SJCRH30 (cell line): ENCODE measurements around the gene FBXO24. TPM values are rescaled to one million over a fixed set of nuclear protein-coding genes. Genes with fewer than 3 reads are reported as not detected.
"Not testable (repeated sequence)": the region's sequence is repeated elsewhere in the genome, so short reads cannot be mapped to it uniquely, and the experiment has no call there.

Source experiments
- DNase-seq, 2 experiments: peaks; one replicate each; pipeline ENCODE4 v3.0.0-alpha.2; 2015 to 2020
- H3K27ac ChIP-seq: fragments of 250-450 bp; sonication (Bioruptor Pico); 2 replicates; pipeline ENCODE4 v1.5.1; 2020; ENCODE audit warnings: mild to moderate bottlenecking, moderate library complexity
- H3K27me3 ChIP-seq: fragments of 250-450 bp; sonication (Bioruptor Pico); 2 replicates; pipeline ENCODE4 v1.5.1; 2020; ENCODE audit warnings: mild to moderate bottlenecking, moderate library complexity
- H3K36me3 ChIP-seq: fragments of 250-450 bp; sonication (Bioruptor Pico); 2 replicates; pipeline ENCODE4 v1.5.1; 2020; ENCODE audit warnings: mild to moderate bottlenecking, moderate library complexity
- H3K4me1 ChIP-seq: fragments of 250-450 bp; sonication (Bioruptor Pico); 2 replicates; pipeline ENCODE4 v1.5.1; 2020; ENCODE audit warnings: mild to moderate bottlenecking, moderate library complexity
- H3K4me3 ChIP-seq: fragments of 250-450 bp; sonication (Bioruptor Pico); 2 replicates; pipeline ENCODE4 v1.5.1; 2020; ENCODE audit warnings: mild to moderate bottlenecking, moderate library complexity
- H3K9me3 ChIP-seq: fragments of 250-450 bp; sonication (Bioruptor Pico); replicated peaks from 2 replicates; pipeline ENCODE4 v1.5.1; 2020; ENCODE audit warnings: mild to moderate bottlenecking, moderate library complexity
- total RNA-seq: library from RNA; depleted of rRNA; stranded (reverse); fragments of >200 nt; shearing (Covaris generic); gene quantifications from 2 replicates; pipeline ENCODE4 v1.2.3, GENCODE V29; 2014; rRNA removed

Gene FBXO24, protein sequence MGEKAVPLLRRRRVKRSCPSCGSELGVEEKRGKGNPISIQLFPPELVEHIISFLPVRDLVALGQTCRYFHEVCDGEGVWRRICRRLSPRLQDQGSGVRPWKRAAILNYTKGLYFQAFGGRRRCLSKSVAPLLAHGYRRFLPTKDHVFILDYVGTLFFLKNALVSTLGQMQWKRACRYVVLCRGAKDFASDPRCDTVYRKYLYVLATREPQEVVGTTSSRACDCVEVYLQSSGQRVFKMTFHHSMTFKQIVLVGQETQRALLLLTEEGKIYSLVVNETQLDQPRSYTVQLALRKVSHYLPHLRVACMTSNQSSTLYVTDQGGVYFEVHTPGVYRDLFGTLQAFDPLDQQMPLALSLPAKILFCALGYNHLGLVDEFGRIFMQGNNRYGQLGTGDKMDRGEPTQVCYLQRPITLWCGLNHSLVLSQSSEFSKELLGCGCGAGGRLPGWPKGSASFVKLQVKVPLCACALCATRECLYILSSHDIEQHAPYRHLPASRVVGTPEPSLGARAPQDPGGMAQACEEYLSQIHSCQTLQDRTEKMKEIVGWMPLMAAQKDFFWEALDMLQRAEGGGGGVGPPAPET
- 0.10 TPM in 1 of 2 replicates, not detected in the other for total RNA-seq

DNA sequence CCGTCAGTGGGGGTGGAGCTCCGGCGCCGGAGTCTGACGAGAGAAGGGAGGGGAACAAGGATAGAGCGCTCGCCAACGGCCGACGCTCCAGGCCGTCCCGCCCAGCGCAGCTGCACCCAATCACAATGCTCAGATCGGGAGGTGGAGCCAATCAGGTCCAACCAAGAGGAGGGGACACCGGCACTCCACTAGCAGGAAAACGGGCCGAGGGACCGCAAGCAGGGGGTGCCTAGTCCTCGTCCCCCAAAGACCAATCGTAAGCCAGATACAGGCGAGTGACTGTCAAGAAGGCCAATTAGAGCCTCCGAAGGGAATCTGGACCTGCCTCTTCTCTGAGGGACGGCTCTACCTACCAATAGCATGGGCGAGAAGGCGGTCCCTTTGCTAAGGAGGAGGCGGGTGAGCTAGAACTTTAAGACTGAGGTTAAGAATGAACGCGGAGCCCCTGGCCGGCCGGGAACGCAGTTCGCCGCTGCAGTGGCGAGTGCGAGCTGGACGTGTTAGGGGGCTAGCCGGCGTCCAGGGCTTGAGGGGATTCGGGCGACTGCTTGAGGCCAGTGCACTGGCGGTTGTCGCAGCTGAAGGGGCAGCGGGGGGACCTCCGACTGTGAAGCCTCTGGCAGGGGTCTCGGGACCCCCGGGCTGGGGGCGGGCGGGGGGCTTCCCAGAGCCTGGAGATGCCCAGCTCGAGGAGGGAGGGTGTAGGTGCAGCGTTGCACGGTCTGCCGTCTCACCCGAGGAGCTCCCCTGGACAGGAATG is at the start of gene FBXO24:
TSS of gene FBXO24 (plus strand) at position 63 of the 760 bp plus-strand sequence. CDS start at position 361, 298 bp downstream.
- Histone ChIP-seq H3K4me3 (peak within 1 kb of the TSS; percentile 83), H3K4me1 (peaks cover 13% of the 10 kb centered on the region), H3K36me3 (peaks cover 5% of the 10 kb centered on the region), H3K9me3 (no peaks in the 10 kb centered on the region), H3K27ac (peak within 1 kb of the TSS; percentile 86), H3K27me3 (no peaks in the 10 kb centered on the region)
- peak; percentile 100 for DNase-seq

- not testable (repeated sequence) for DNase-seq, H3K27ac ChIP-seq, H3K9me3 ChIP-seq, H3K27me3 ChIP-seq, H3K36me3 ChIP-seq, H3K4me3 ChIP-seq
- peaks cover 16% of the 10 kb centered on the region for H3K4me1 ChIP-seq
Measured at GRCh38 chr7:100536695-100537094, 49.4 kb upstream of the FBXO24 start.

DNA sequence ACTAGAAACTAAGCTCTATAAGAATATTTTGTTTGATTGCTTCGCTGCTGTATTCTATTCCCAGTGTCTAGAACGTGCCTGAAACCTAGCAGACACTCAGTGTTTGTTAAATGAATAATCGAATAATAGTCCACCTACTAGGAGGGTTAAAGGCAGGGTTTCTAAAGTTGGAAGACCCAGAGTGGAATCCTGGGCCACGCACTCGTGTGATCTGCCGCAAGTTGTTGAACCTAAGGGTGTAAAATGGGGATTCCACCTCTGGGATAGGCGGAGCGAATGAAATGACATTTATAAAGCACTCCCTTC is 47.8 kb upstream of the FBXO24 start:
- H3K36me3 ChIP-seq = no peaks in the 10 kb centered on the region
- no peaks in the 10 kb centered on the region for H3K9me3 ChIP-seq
- no peak for DNase-seq
- peaks cover 2% of the 10 kb centered on the region for H3K4me1 ChIP-seq
- H3K27ac ChIP-seq = no peak overlapping the region; the same call in 1 of the 2 replicates
- H3K27me3 ChIP-seq = no peaks in the 10 kb centered on the region; the same call in 1 of the 2 replicates
- H3K4me3 ChIP-seq = peak overlapping the region; percentile 44

DNA sequence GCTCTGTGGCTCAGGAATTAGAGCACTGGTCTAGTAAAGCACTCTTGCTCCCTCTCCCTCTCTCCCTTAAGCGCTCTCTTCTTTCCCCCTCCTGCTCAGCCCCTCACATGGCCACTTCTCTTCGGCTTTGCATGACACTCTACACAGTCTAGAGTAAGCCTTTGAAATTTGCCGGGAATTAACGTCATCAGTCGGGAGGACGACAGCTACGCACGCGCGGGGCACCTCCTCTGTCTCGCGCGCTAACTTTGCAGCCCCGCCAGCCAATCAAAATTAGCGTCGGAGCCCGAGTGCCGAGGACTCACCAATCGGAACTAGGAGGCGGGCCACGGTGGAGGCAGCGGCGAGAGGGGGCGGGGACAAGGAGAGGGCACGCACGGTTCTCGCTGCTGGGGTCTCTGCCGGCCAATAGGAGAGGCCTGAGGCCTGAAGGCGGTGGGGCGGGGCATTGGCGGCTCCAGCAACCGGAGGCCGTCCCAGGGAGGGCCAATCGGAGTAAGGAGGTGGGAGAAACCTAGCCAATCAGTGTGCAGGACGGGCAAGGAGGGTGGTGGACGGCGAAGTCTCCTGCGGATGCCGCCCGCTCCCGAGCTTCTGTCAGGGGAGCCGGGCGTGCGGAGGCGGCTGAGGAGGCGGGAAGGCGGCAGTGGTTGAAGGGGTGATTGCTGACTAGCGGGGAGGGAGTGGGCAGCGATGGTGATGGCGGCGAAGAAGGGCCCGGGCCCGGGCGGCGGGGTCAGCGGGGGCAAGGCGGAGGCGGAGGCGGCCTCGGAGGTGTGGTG is 47.3 kb upstream of the FBXO24 start, which contains the start of gene AGFG2:
TSS of gene AGFG2 (plus strand) at position 550 of the 782 bp plus-strand sequence. CDS start at position 694, 144 bp downstream.
- Histone ChIP-seq H3K36me3 (no peaks in the 10 kb centered on the region), H3K4me1 (no peaks in the 10 kb centered on the region)

GRCh38 chr7:100539436-100540006 is 46.6 kb upstream of the FBXO24 start:
- peak in 1 of 2 experiments; percentile 17 for DNase-seq
- Histone ChIP-seq H3K4me3 (peak overlapping the region; percentile 71), H3K9me3 (no peaks in the 10 kb centered on the region), H3K4me1 (no peaks in the 10 kb centered on the region), H3K27ac (no peak overlapping the region), H3K36me3 (no peaks in the 10 kb centered on the region), H3K27me3 (no peaks in the 10 kb centered on the region)

More for the DNA sequence above, 47.3 kb upstream of the FBXO24 start, which contains the start of gene AGFG2:
- Histone ChIP-seq H3K27me3 (no peaks in the 10 kb centered on the region), H3K27ac (no peak within 1 kb of the TSS; the same call in 1 of the 2 replicates), H3K4me3 (peak within 1 kb of the TSS; percentile 71), H3K9me3 (no peaks in the 10 kb centered on the region)
- peak; percentile 100 for DNase-seq

- Histone ChIP-seq H3K4me1 (peaks cover 5% of the 10 kb centered on the region), H3K27ac (no peak overlapping the region), H3K9me3 (no peaks in the 10 kb centered on the region), H3K27me3 (no peaks in the 10 kb centered on the region), H3K4me3 (no peak overlapping the region; the same call in 1 of the 2 replicates), H3K36me3 (no peaks in the 10 kb centered on the region)
- no peak for DNase-seq
Measured at GRCh38 chr7:100540073-100540723, 45.9 kb upstream of the FBXO24 start.

DNA sequence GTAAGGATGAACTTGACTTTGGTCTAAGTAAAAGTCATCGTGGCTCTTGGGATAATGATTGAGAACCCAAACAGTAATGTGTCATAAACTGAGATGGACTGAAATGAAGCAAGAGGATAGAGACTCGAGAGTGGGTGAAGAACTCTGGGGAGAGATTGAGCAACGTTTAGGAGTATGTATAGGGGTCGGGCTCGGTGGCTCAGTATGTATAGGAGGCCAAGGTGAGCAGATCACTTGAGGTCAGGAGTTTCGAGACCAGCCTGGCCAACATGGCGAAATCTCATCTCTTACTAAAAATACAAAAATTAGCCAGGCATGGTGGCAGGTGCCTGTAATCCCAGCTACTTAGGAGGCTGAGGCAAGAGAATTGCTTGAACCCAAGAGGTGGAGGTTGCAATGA is 44.8 kb upstream of the FBXO24 start:
- not testable (repeated sequence) for H3K4me3 ChIP-seq, H3K27me3 ChIP-seq, H3K36me3 ChIP-seq, H3K9me3 ChIP-seq, H3K27ac ChIP-seq, DNase-seq
- peaks cover 13% of the 10 kb centered on the region for H3K4me1 ChIP-seq

DNA sequence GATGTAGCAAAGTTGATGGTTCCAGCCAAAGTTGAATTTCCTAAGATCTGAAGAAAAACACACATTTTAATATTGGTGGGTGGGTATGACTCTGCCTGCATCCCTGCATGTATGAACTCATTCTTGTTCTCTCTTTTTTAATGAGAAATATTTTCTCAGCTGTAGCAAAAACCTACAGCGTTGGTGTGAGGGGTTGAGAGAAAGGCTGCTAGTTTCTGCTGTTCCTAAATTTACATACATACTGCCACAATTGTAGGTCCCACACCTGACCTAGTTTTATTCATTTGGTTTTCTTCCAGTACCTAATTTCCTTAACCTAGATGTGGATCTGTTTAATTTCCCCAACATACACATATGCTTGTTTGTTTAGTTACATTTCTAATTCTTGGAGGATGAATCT is 42.5 kb upstream of the FBXO24 start:
- no peaks in the 10 kb centered on the region for H3K36me3 ChIP-seq
- H3K27me3 ChIP-seq = no peaks in the 10 kb centered on the region
- no peaks in the 10 kb centered on the region for H3K9me3 ChIP-seq
- DNase-seq = no peak
- peaks cover 13% of the 10 kb centered on the region for H3K4me1 ChIP-seq
- H3K4me3 ChIP-seq = no peak overlapping the region
- no peak overlapping the region for H3K27ac ChIP-seq

DNA sequence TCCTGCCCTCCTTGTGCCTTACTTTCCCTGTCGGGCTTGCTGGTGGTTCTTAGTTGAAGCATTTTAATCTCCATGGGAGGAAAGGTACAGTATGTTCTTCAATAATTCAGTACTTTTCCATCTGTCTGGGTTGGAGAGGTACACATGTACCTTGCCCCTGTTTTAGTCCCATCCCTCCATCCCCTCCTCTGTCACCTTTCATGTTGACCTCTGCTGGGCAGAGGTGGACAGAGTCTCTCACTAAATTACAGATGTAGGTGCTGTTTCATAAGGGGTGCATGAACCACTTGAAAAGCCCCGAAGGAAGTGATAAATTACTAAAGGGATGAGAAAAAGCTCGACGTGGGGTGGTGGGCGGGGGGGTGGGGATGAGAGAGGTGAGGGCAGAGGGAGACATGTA is 41.7 kb upstream of the FBXO24 start:
- no peak for DNase-seq
- Histone ChIP-seq H3K4me3 (no peak overlapping the region), H3K36me3 (no peaks in the 10 kb centered on the region), H3K9me3 (no peaks in the 10 kb centered on the region), H3K27me3 (no peaks in the 10 kb centered on the region), H3K27ac (no peak overlapping the region), H3K4me1 (peaks cover 13% of the 10 kb centered on the region)

- H3K4me3 ChIP-seq = no peak overlapping the region
- H3K4me1 ChIP-seq = peaks cover 13% of the 10 kb centered on the region
- no peak for DNase-seq
- no peaks in the 10 kb centered on the region for H3K27me3 ChIP-seq
- H3K27ac ChIP-seq = no peak overlapping the region
- no peaks in the 10 kb centered on the region for H3K36me3 ChIP-seq
- H3K9me3 ChIP-seq = no peaks in the 10 kb centered on the region
Measured at GRCh38 chr7:100544967-100545359, 41.2 kb upstream of the FBXO24 start.

DNA sequence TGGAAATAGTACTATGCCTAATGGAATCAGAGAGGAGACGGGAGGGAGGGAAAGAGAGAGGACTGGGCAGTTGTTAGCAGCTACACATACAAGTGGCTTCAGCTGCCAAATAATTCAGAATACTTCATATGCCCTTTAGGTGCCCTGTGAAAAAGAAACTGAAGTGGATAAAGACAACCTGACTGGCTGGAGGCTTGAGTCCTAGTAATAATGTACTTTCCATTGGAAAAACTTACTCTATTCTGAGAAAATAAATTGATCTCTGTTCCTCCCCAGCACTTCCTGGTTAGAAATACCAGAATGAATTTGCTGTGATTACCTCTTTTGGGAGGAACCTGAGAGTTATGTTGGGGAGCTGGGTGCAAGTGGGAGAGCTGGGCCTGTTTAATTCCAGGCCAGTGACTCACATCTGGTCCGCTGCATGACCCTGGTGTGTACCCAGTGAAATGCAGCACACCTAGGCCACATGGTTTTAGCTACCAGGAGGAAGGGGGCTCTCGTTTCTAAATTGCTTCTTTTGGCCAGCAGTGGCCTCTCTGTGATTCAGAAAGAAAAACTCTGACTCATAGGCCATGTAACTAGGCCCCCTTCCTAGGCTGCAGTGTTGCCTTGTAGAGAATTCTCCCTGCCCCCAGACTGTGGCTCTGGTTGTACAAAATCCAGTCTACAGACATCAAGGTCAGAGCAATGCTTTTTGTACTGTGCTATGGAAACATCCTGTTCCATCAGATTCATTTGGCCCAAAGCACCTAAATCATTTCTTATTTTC is 40.6 kb upstream of the FBXO24 start:
- no peaks in the 10 kb centered on the region for H3K27me3 ChIP-seq
- H3K4me3 ChIP-seq = no peak overlapping the region
- DNase-seq = peak; percentile 38 to 49
- no peaks in the 10 kb centered on the region for H3K9me3 ChIP-seq
- H3K4me1 ChIP-seq = peaks cover 13% of the 10 kb centered on the region
- no peak overlapping the region for H3K27ac ChIP-seq
- H3K36me3 ChIP-seq = no peaks in the 10 kb centered on the region

GRCh38 chr7:100546129-100546925 is 39.8 kb upstream of the FBXO24 start:
- Histone ChIP-seq H3K27ac (no peak overlapping the region), H3K9me3 (no peaks in the 10 kb centered on the region), H3K4me3 (no peak overlapping the region), H3K36me3 (no peaks in the 10 kb centered on the region), H3K27me3 (no peaks in the 10 kb centered on the region), H3K4me1 (peaks cover 13% of the 10 kb centered on the region)
- DNase-seq = no peak
